Esophagus (tissue), 2 donors: Measurements from ENCODE around the gene GPR84. TPM values are rescaled to one million over a fixed set of nuclear protein-coding genes. Genes with fewer than 3 reads are reported as not detected.

Experiments used
- H3K27ac ChIP-seq, 2 donors: one replicate each; pipeline ENCODE4 v1.5.1; 2013; ENCODE audit warnings: low read depth in 2 of 2, mild to moderate bottlenecking in 2 of 2, inconsistent platforms in 1 of 2, low read length in 1 of 2, moderate library complexity in 1 of 2
- H3K27me3 ChIP-seq, 2 donors: one replicate each; pipeline ENCODE4 v1.6.1; 2013; ENCODE audit warnings: low read length in 2 of 2, control low read depth in 1 of 2, mild to moderate bottlenecking in 1 of 2; ENCODE audit not compliant: insufficient read depth in 2 of 2, control insufficient read depth in 1 of 2
- H3K36me3 ChIP-seq, 2 donors: one replicate each; pipeline ENCODE4 v1.6.1; 2013; ENCODE audit warnings: low read length in 1 of 2; ENCODE audit not compliant: control insufficient read depth in 2 of 2, insufficient read depth in 2 of 2
- H3K4me1 ChIP-seq, 2 donors: one replicate each; pipeline ENCODE4 v1.6.1; 2013; ENCODE audit warnings: low read length in 1 of 2; ENCODE audit not compliant: control insufficient read depth in 2 of 2, insufficient read depth in 2 of 2
- H3K4me3 ChIP-seq, 2 donors: one replicate each; pipeline ENCODE4 v1.5.1; 2013; ENCODE audit warnings: low read length in 2 of 2, mild to moderate bottlenecking in 2 of 2, low read depth in 1 of 2, moderate library complexity in 1 of 2
- H3K9me3 ChIP-seq, 2 donors: one replicate each; pipeline ENCODE4 v1.6.1; 2013; ENCODE audit warnings: mild to moderate bottlenecking in 2 of 2, low read depth in 1 of 2, low read length in 1 of 2, moderate library complexity in 1 of 2; ENCODE audit not compliant: control insufficient read depth in 2 of 2, insufficient read depth in 1 of 2
- WGBS, 2 donors: extraction: QIAGEN DNeasy Blood & Tissue Kit; methylation state at CpG; one replicate each; pipeline ENCODE4 v1.1.7; 2013; 5-methylcytosine and 5-hydroxymethylcytosine counted together
- polyA plus RNA-seq, 2 donors: library from polyadenylated mRNA; stranded (reverse); fragments of 200-250 nt; gene quantifications; one replicate each; pipeline ENCODE4 v1.2.3, GENCODE V29; 2013
- donor health status: healthy with polysubstance abuse.
- donor health status: Bipolar disorder and iron deficiency.

GPR84 gene
- polyA plus RNA-seq, 2 donors: 0.29 TPM

GRCh38 chr12:54404061-54405004 is 40.0 kb upstream of the GPR84 start:
- no peaks in the 10 kb centered on the region for H3K27me3 ChIP-seq
- H3K4me3 ChIP-seq: no peak overlapping the region
- H3K4me1 ChIP-seq: peaks cover 0 to 2% of the 10 kb centered on the region in 2 donors
- 48 to 63% methylated on average over 8 to 11 of the region's 11 CpGs for WGBS, 2 donors
- H3K9me3 ChIP-seq: no peaks in the 10 kb centered on the region
- peaks cover 5 to 26% of the 10 kb centered on the region in 2 donors for H3K36me3 ChIP-seq
- H3K27ac ChIP-seq: peak overlapping the region in 1 of 2 donors; percentile 3

GRCh38 chr12:54401119-54401518 is 36.8 kb upstream of the GPR84 start:
- Histone ChIP-seq H3K36me3 (peaks cover 9 to 24% of the 10 kb centered on the region in 2 donors), H3K4me1 (no peaks in the 10 kb centered on the region), H3K9me3 (no peaks in the 10 kb centered on the region), H3K27ac (no peak overlapping the region), H3K4me3 (no peak overlapping the region), H3K27me3 (no peaks in the 10 kb centered on the region)
- 89 to 91% methylated on average over 2 of the region's 2 CpGs for whole genome bisulfite sequencing, 2 donors

GRCh38 chr12:54398995-54399793 is 34.9 kb upstream of the GPR84 start:
- H3K4me3 ChIP-seq: no peak overlapping the region
- no peaks in the 10 kb centered on the region for H3K27me3 ChIP-seq
- H3K4me1 ChIP-seq: no peaks in the 10 kb centered on the region
- H3K9me3 ChIP-seq: no peaks in the 10 kb centered on the region
- no peak overlapping the region for H3K27ac ChIP-seq
- H3K36me3 ChIP-seq: peaks cover 9 to 18% of the 10 kb centered on the region in 2 donors
- 63 to 72% methylated on average over 8 of the region's 8 CpGs for WGBS, 2 donors

GRCh38 chr12:54398218-54398617 is 33.9 kb upstream of the GPR84 start:
- Histone ChIP-seq H3K9me3 (no peaks in the 10 kb centered on the region), H3K27me3 (no peaks in the 10 kb centered on the region), H3K4me3 (no peak overlapping the region), H3K27ac (no peak overlapping the region), H3K36me3 (peaks cover 9 to 15% of the 10 kb centered on the region in 2 donors), H3K4me1 (peaks cover 0 to under 1% of the 10 kb centered on the region in 2 donors)
- 92 to 97% methylated on average over 2 of the region's 2 CpGs for WGBS, 2 donors

GRCh38 chr12:54397157-54397556 is 32.9 kb upstream of the GPR84 start:
- Histone ChIP-seq H3K4me3 (no peak overlapping the region), H3K9me3 (no peaks in the 10 kb centered on the region), H3K36me3 (peaks cover 4 to 12% of the 10 kb centered on the region in 2 donors), H3K27ac (no peak overlapping the region), H3K4me1 (peaks cover 0 to 6% of the 10 kb centered on the region in 2 donors), H3K27me3 (no peaks in the 10 kb centered on the region)
- 72 to 89% methylated on average over 1 of the region's 1 CpG for WGBS, 2 donors

- H3K36me3 ChIP-seq: peaks cover 4% of the 10 kb centered on the region in 2 donors
- H3K4me1 ChIP-seq: peaks cover 0 to 6% of the 10 kb centered on the region in 2 donors
- H3K27me3 ChIP-seq: no peaks in the 10 kb centered on the region
- H3K9me3 ChIP-seq: no peaks in the 10 kb centered on the region
- H3K27ac ChIP-seq: no peak overlapping the region
- no peak overlapping the region for H3K4me3 ChIP-seq
Observed at GRCh38 chr12:54395545-54395944, 31.3 kb upstream of the GPR84 start.

- no peak overlapping the region for H3K4me3 ChIP-seq
- H3K27ac ChIP-seq: no peak overlapping the region
- no peaks in the 10 kb centered on the region for H3K27me3 ChIP-seq
- H3K4me1 ChIP-seq: peaks cover 0 to 10% of the 10 kb centered on the region in 2 donors
- WGBS, 2 donors: 91 to 93% methylated on average over 1 of the region's 1 CpG
- H3K36me3 ChIP-seq: peaks cover 4% of the 10 kb centered on the region in 2 donors
- no peaks in the 10 kb centered on the region for H3K9me3 ChIP-seq
Observed at GRCh38 chr12:54394986-54395385, 30.7 kb upstream of the GPR84 start.

- H3K27me3 ChIP-seq: no peaks in the 10 kb centered on the region
- no peaks in the 10 kb centered on the region for H3K9me3 ChIP-seq
- 17 to 24% methylated on average over 4 of the region's 4 CpGs for WGBS, 2 donors
- peak overlapping the region in 1 of 2 donors; percentile 50 for H3K27ac ChIP-seq
- H3K36me3 ChIP-seq: peaks cover 4% of the 10 kb centered on the region in 2 donors
- peaks cover 0 to 17% of the 10 kb centered on the region in 2 donors for H3K4me1 ChIP-seq
- no peak overlapping the region for H3K4me3 ChIP-seq
Observed at GRCh38 chr12:54394281-54394719, 30.0 kb upstream of the GPR84 start.

GRCh38 chr12:54393743-54394142 is 29.5 kb upstream of the GPR84 start:
- Histone ChIP-seq H3K4me3 (no peak overlapping the region), H3K27me3 (no peaks in the 10 kb centered on the region), H3K4me1 (peaks cover 0 to 21% of the 10 kb centered on the region in 2 donors), H3K27ac (peak overlapping the region; percentile 52 to 75), H3K36me3 (peaks cover 4% of the 10 kb centered on the region in 2 donors), H3K9me3 (no peaks in the 10 kb centered on the region)
- WGBS, 2 donors: 49% methylated on average over 3 of the region's 3 CpGs
